IPS-20b (cell line): ENCODE measurements around the gene DOK5.

ENCODE experiments used
- H3K27ac ChIP-seq: one replicate; pipeline ENCODE4 v1.5.1; 2013; ENCODE audit warnings: low read length
- H3K27me3 ChIP-seq: 2 replicates; pipeline ENCODE4 v1.6.1; 2013; ENCODE audit warnings: mild to moderate bottlenecking, low read length, inconsistent platforms; ENCODE audit not compliant: insufficient read depth
- H3K36me3 ChIP-seq: 2 replicates; pipeline ENCODE4 v1.6.1; 2013; ENCODE audit warnings: low read depth, mild to moderate bottlenecking, inconsistent platforms, low read length, moderate library complexity; ENCODE audit not compliant: insufficient read depth
- H3K4me1 ChIP-seq: 2 replicates; pipeline ENCODE4 v1.6.1; 2013; ENCODE audit warnings: mild to moderate bottlenecking, control low read depth, inconsistent platforms, low read length, moderate library complexity; ENCODE audit not compliant: insufficient read depth
- H3K4me3 ChIP-seq: 2 replicates; pipeline ENCODE4 v1.5.1; 2013; ENCODE audit warnings: mild to moderate bottlenecking, low read length, inconsistent platforms
- H3K9ac ChIP-seq: 2 replicates; pipeline ENCODE4 v1.6.1; 2013; ENCODE audit warnings: low read depth, mild to moderate bottlenecking, inconsistent platforms, low read length, moderate library complexity
- H3K9me3 ChIP-seq: 2 replicates; pipeline ENCODE4 v1.6.1; 2013; ENCODE audit warnings: mild to moderate bottlenecking, low read depth, low read length, inconsistent platforms; ENCODE audit not compliant: insufficient read depth

Gene DOK5

DNA sequence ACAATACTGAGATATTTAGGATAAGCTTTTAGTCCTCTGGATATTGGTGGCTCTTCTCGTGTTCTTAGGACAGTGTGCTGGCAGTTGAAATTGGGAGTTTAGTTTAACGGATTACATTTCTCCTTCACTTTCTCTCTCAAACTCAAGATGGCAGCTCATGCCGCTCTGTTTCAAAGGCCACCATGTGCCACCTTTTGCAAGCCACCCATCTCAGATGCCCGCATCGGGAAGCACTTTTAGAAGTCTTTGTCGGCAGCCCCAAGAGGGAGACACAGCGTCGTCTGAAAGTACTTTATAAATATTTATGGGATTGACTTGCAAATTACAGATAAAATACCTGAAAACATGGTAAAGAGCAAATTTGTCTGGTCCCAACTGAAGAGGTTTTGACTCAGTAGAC is 73.5 kb downstream of the DOK5 start:
- Histone ChIP-seq H3K9ac (no peak overlapping the region), H3K9me3 (peaks cover 7% of the 10 kb centered on the region; the same call in 1 of the 2 replicates), H3K4me3 (no peak overlapping the region), H3K36me3 (no peaks in the 10 kb centered on the region), H3K27me3 (no peaks in the 10 kb centered on the region), H3K4me1 (peaks cover 10% of the 10 kb centered on the region; the same call in 1 of the 2 replicates), H3K27ac (no peak overlapping the region)

DNA sequence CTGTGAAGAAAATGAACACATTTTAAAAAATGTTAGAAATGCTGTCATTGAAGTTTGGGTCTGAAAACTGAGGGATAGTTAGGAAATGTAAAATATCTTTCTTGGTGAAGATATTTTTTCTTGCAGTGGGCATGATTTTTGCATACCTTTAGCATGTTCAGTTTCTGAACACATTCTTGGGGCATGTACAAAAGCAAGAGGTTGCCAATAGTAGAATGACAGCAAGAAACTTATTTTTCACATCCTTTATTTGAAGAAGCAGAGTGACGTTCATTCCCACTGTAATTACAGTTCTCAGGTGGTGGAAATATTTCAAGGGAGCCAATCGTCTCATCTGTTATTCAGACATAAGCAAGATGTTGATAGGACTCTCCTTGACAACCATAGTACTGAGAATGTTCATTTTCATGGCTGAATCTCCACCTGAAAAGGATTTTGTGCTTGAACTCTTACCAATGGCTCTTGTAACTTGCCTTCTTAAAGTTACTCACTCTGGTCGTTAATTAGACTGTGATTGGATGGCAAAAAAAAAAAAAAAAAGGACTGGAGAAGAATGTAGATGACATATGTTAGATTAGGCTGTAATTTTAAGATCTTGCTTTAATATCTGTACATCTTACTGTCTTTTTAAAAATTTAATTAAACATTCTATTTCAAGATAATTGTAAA is 74.4 kb downstream of the DOK5 start:
- peaks cover 12% of the 10 kb centered on the region; the same call in 1 of the 2 replicates for H3K4me1 ChIP-seq
- H3K9ac ChIP-seq, result no peak overlapping the region
- no peaks in the 10 kb centered on the region for H3K27me3 ChIP-seq
- H3K27ac ChIP-seq, result no peak overlapping the region
- H3K4me3 ChIP-seq, result no peak overlapping the region
- H3K9me3 ChIP-seq, result peaks cover under 1% of the 10 kb centered on the region; the same call in 1 of the 2 replicates
- H3K36me3 ChIP-seq, result no peaks in the 10 kb centered on the region

- no peaks in the 10 kb centered on the region for H3K9me3 ChIP-seq
- no peak overlapping the region for H3K4me3 ChIP-seq
- peaks cover 13% of the 10 kb centered on the region; the same call in 1 of the 2 replicates for H3K4me1 ChIP-seq
- no peak overlapping the region for H3K27ac ChIP-seq
- no peaks in the 10 kb centered on the region for H3K36me3 ChIP-seq
- H3K27me3 ChIP-seq, result no peaks in the 10 kb centered on the region
- H3K9ac ChIP-seq, result no peak overlapping the region
Measured at GRCh38 chr20:54550776-54551396, 75.5 kb downstream of the DOK5 start.

DNA sequence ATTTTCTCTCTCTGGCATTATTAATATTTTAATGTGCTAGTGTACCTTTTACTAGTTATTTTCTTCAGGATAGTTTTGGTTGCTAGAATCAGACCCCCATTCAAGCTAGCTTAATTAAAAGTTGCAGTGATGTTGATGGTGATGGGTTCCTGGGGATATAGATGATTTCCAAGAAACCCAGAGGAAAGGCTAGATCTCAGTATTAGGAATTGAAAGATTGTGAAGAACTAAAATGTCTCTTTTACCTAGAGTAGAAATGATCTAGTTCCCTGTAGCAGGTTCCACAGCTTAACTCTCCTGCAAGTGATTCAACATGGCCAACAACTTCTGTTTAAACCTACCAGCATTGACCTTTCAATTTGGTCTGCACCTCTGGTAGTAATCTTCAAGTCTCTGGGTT is 78.6 kb downstream of the DOK5 start:
- H3K36me3 ChIP-seq, result no peaks in the 10 kb centered on the region
- H3K9me3 ChIP-seq, result no peaks in the 10 kb centered on the region
- H3K27me3 ChIP-seq, result no peaks in the 10 kb centered on the region
- H3K4me1 ChIP-seq, result peaks cover 7% of the 10 kb centered on the region; the same call in 1 of the 2 replicates
- H3K9ac ChIP-seq, result no peak overlapping the region
- H3K27ac ChIP-seq, result no peak overlapping the region
- no peak overlapping the region for H3K4me3 ChIP-seq

DNA sequence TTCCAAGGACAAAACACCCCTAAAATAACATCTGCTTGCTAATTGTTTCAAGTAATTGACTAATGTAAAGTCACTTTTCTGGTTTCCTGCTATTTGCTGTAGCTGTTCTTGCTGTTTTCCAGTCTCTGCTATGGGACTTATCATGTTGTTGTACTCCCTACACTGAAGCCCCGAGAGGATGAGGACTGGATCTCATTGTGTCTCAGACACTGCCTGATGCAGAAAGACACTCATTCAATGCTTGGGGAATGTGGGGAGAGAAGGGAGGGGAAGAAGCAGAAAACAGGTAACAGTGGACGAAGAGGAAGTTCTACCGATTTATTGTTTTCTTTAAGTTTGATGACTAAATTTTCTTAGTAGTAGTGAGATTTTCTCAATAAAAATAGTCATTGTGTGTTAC is 79.8 kb downstream of the DOK5 start:
- Histone ChIP-seq H3K27me3 (no peaks in the 10 kb centered on the region), H3K36me3 (no peaks in the 10 kb centered on the region)

GRCh38 chr20:54556406-54556805 is 81.0 kb downstream of the DOK5 start:
- Histone ChIP-seq H3K4me3 (no peak overlapping the region), H3K27me3 (no peaks in the 10 kb centered on the region)

More for the DNA sequence above, 79.8 kb downstream of the DOK5 start:
- no peak overlapping the region for H3K4me3 ChIP-seq
- H3K27ac ChIP-seq, result no peak overlapping the region
- no peaks in the 10 kb centered on the region for H3K9me3 ChIP-seq
- H3K4me1 ChIP-seq, result peaks cover 7% of the 10 kb centered on the region; the same call in 1 of the 2 replicates
- no peak overlapping the region for H3K9ac ChIP-seq

DNA sequence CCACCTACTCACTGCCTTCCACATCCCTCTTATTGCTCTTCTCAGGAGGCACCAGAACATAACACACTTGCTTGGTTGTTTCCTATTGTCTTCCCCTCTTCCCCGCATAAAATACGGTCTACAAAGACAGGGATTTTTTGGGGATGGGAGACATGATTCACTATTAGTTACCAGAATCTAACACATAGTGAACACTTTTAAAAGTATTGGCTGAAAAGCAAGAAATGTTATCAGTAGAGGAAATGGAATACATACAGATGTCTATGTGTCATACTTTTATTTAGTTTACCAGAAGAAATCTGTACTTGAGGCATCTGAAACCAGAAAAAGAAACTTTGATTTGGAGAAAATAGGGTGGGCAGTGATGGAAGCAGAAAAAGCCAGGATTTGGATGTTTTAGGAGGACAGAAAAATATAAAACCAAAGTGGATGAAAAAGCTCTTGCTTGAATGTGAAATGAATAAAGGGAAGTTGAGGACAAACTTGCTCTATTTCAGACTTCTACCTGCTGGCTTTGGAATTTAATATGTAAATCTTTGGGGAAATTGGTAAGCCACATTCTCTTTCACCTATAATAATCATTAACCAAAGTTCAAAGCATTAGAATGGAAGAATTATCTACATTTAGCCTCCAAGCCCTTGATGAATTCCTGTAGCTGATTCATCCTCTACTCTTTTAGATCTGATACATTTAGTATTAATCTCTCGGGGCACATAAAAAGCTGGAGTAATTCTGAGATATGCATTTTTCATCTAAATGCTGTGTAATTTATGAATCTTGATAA is 82.6 kb downstream of the DOK5 start:
- Histone ChIP-seq H3K27me3 (no peaks in the 10 kb centered on the region), H3K27ac (no peak overlapping the region)

More at GRCh38 chr20:54556406-54556805, 81.0 kb downstream of the DOK5 start:
- Histone ChIP-seq H3K9me3 (no peaks in the 10 kb centered on the region), H3K36me3 (no peaks in the 10 kb centered on the region), H3K4me1 (peaks cover 7% of the 10 kb centered on the region; the same call in 1 of the 2 replicates), H3K9ac (no peak overlapping the region), H3K27ac (no peak overlapping the region)

DNA sequence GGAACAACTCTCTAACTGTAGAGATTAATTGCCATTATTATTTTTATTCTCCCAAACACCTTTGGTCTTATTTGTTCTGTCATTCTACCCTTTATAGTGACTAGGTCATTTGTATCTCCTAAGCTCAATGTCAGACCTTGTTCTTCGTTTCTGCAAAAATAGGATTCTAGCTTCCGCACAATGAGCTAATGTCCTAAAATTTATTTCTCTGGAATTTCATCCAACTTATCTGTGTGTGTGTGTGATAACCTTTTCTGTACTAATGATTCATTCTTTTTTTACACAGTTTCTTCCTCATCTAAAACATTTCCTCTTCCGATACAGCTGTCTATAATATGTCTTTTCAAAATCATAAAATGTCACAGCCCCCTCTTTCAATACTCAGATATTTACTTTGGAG is 84.5 kb downstream of the DOK5 start:
- H3K9ac ChIP-seq, result no peak overlapping the region
- H3K4me3 ChIP-seq, result no peak overlapping the region
- peaks cover 4% of the 10 kb centered on the region; the same call in 1 of the 2 replicates for H3K4me1 ChIP-seq
- no peaks in the 10 kb centered on the region for H3K27me3 ChIP-seq
- no peaks in the 10 kb centered on the region for H3K36me3 ChIP-seq
- H3K9me3 ChIP-seq, result no peaks in the 10 kb centered on the region
- no peak overlapping the region for H3K27ac ChIP-seq

More for the DNA sequence above, 82.6 kb downstream of the DOK5 start:
- Histone ChIP-seq H3K4me3 (no peak overlapping the region), H3K9me3 (no peaks in the 10 kb centered on the region), H3K9ac (no peak overlapping the region), H3K36me3 (no peaks in the 10 kb centered on the region), H3K4me1 (peaks cover 7% of the 10 kb centered on the region; the same call in 1 of the 2 replicates)

- no peaks in the 10 kb centered on the region for H3K36me3 ChIP-seq
- H3K4me1 ChIP-seq, result no peaks in the 10 kb centered on the region
- H3K9me3 ChIP-seq, result no peaks in the 10 kb centered on the region
- no peak overlapping the region for H3K27ac ChIP-seq
- H3K27me3 ChIP-seq, result no peaks in the 10 kb centered on the region
- no peak overlapping the region for H3K9ac ChIP-seq
- no peak overlapping the region for H3K4me3 ChIP-seq
Measured at GRCh38 chr20:54560357-54560756, 85.0 kb downstream of the DOK5 start.

- Histone ChIP-seq H3K9ac (no peak overlapping the region), H3K36me3 (no peaks in the 10 kb centered on the region), H3K4me3 (no peak overlapping the region), H3K27ac (no peak overlapping the region), H3K4me1 (no peaks in the 10 kb centered on the region), H3K9me3 (no peaks in the 10 kb centered on the region), H3K27me3 (no peaks in the 10 kb centered on the region)
Measured at GRCh38 chr20:54565255-54565654, 89.9 kb downstream of the DOK5 start.

DNA sequence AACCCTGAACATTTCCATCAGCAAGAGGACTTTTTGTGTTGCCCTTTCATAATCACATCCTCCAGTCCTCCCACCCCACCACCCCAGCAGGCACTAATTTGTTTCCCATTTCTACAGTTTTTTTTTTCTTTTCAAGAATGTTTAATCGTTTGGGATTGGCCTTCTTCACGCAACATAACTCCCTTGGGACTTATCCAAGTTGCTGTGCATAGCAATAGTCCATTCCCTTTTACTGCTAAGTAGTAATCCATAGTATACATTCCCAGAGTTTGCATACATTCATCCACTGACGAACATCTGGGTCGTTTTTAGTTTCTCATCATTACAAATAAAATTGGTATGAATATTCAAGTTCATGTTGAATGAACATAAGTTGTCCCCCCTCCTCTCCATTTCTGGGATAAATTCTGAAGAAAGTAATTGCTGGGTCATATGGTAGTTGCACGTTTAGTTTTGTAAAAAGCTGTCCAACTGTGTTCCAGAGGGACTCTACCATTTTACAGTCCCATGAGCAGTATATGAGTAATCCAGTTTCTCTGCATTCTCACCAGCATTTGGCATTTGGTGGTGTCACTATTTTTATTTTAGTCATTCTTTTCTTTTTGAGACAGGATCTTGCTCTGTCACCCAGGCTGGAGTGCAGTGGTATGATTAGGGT is 90.8 kb downstream of the DOK5 start:
- Histone ChIP-seq H3K9me3 (no peaks in the 10 kb centered on the region), H3K27ac (no peak overlapping the region), H3K36me3 (no peaks in the 10 kb centered on the region), H3K4me3 (no peak overlapping the region), H3K9ac (no peak overlapping the region), H3K4me1 (no peaks in the 10 kb centered on the region), H3K27me3 (no peaks in the 10 kb centered on the region)
